ENCODE measurements around the gene JARID2.

JARID2 gene

DNA sequence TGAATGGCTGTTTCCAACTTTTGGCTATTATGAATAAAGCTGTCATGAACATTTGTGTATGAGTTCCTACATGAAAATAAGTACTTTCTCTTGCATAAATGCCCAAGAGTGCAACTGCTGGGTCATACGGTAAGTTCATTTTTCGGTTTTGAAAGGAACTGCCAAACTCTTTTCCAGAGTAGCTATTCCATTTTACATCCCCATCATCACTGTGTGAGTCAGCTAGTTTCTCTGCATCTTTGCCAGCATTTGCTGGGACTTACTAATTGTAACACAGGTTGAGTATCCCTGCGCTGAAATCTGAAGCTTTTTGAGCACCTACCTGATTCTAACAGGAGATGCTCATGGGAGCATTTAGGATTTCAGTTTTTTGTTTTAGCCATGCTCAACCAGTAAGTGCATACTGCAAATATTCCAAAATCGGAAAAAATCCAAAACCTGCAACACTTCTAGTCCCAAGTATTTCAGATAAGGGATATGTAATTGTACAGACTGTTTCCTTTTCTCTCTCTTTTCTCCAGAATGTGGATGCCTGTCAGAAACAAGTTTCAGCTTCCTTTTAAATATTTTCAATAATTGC lies 298.5 kb downstream of the JARID2 start:
- TF ChIP-seq, protein P1, sequence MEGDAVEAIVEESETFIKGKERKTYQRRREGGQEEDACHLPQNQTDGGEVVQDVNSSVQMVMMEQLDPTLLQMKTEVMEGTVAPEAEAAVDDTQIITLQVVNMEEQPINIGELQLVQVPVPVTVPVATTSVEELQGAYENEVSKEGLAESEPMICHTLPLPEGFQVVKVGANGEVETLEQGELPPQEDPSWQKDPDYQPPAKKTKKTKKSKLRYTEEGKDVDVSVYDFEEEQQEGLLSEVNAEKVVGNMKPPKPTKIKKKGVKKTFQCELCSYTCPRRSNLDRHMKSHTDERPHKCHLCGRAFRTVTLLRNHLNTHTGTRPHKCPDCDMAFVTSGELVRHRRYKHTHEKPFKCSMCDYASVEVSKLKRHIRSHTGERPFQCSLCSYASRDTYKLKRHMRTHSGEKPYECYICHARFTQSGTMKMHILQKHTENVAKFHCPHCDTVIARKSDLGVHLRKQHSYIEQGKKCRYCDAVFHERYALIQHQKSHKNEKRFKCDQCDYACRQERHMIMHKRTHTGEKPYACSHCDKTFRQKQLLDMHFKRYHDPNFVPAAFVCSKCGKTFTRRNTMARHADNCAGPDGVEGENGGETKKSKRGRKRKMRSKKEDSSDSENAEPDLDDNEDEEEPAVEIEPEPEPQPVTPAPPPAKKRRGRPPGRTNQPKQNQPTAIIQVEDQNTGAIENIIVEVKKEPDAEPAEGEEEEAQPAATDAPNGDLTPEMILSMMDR (IDR thresholded peaks at IDR 0.05; ENCODE audit: low read depth, low read length): no peak
- TF ChIP-seq MYC (IDR thresholded peaks at IDR 0.05; ENCODE audit: low read depth, low read length) (no peak), POLR2A (IDR thresholded peaks at IDR 0.05; ENCODE audit: extremely low read depth, insufficient read length) (no peak)
- TF ChIP-seq, protein P2, sequence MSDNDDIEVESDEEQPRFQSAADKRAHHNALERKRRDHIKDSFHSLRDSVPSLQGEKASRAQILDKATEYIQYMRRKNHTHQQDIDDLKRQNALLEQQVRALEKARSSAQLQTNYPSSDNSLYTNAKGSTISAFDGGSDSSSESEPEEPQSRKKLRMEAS (IDR thresholded peaks at IDR 0.05; ENCODE audit: low read depth, low read length): no peak
- no peak overlapping the region for H3K4me3 ChIP-seq (ENCODE audit: low read depth, low read length)
- no peak for DNase-seq (ENCODE audit: low read depth)

DNA sequence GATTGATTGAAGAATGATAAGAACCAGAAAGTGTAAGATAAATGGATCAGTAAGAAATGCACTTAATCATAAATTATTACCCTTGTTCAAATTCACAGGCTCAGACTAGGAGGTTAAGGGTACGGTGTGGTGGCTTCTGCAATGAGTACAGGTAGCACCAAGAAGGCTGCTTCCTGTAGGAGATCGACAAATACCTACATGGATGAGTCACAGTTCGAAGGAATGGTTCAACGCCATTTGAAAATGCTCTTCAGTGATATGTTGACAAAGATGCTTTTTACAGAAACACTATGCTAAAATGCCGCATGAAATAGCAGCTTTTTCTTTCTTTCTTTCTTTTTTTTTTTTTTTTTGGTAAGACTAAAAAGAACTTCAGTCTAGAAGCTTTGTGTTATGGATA lies 300.7 kb downstream of the JARID2 start:
- no peak overlapping the region for H3K4me3 ChIP-seq (ENCODE audit: low read depth, low read length)
- TF ChIP-seq, protein P2 (IDR thresholded peaks at IDR 0.05; ENCODE audit: low read depth, low read length): no peak
- TF ChIP-seq MYC (IDR thresholded peaks at IDR 0.05; ENCODE audit: low read depth, low read length) (no peak), POLR2A (IDR thresholded peaks at IDR 0.05; ENCODE audit: extremely low read depth, insufficient read length) (no peak)
- TF ChIP-seq, protein P1 (IDR thresholded peaks at IDR 0.05; ENCODE audit: low read depth, low read length): no peak
- DNase-seq (ENCODE audit: low read depth): no peak

DNA sequence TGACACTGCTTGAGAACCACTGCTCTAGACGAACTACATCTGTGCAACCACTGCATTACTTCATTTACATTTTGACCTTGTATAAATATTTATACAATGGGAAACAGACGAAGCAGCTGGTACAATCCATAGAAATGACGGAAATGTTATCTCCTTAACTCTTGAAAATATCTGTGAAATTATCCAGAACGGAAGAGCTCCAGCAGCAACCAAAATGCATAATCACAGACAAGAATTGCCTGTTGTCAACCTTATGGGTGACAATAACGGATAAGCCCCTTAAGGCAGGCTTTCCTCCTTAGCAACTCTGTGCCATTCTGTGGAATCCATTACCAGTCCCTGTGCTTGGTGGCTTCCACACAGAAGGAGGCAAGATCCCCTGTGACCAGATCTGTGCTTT lies 301.5 kb downstream of the JARID2 start:
- DNase-seq (ENCODE audit: low read depth): no peak
- TF ChIP-seq POLR2A (IDR thresholded peaks at IDR 0.05; ENCODE audit: extremely low read depth, insufficient read length) (no peak), MYC (IDR thresholded peaks at IDR 0.05; ENCODE audit: low read depth, low read length) (no peak)
- TF ChIP-seq, protein P1 (IDR thresholded peaks at IDR 0.05; ENCODE audit: low read depth, low read length): no peak
- TF ChIP-seq, protein P2 (IDR thresholded peaks at IDR 0.05; ENCODE audit: low read depth, low read length): no peak
- H3K4me3 ChIP-seq (ENCODE audit: low read depth, low read length): no peak overlapping the region

DNA sequence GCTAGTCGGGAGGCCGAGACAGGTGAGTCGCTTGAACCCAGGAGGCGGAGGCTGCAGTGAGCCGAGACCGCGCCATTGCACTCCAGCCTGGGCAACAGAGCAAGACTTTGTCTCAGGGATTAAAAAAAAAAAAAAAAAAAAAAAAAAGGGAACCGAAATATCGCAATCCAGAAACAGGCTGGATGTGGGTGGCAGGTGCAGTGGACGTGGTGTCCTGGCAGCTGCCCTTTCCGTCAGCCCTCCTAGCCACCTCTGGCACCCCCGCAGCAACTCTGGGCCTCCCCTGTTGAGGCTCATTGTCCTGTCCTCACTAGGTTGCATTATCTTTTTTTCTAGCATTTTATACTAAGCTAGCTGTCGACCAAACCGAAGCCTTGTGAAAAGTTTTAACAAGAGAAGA lies 303.5 kb downstream of the JARID2 start:
- H3K4me3 ChIP-seq (ENCODE audit: low read depth, low read length): no peak overlapping the region
- TF ChIP-seq MYC (IDR thresholded peaks at IDR 0.05; ENCODE audit: low read depth, low read length): no peak
- TF ChIP-seq POLR2A (IDR thresholded peaks at IDR 0.05; ENCODE audit: extremely low read depth, insufficient read length): no peak
- TF ChIP-seq, protein P1 (IDR thresholded peaks at IDR 0.05; ENCODE audit: low read depth, low read length): no peak
- TF ChIP-seq, protein P2 (IDR thresholded peaks at IDR 0.05; ENCODE audit: low read depth, low read length): no peak
- DNase-seq (ENCODE audit: low read depth): no peak

DNA sequence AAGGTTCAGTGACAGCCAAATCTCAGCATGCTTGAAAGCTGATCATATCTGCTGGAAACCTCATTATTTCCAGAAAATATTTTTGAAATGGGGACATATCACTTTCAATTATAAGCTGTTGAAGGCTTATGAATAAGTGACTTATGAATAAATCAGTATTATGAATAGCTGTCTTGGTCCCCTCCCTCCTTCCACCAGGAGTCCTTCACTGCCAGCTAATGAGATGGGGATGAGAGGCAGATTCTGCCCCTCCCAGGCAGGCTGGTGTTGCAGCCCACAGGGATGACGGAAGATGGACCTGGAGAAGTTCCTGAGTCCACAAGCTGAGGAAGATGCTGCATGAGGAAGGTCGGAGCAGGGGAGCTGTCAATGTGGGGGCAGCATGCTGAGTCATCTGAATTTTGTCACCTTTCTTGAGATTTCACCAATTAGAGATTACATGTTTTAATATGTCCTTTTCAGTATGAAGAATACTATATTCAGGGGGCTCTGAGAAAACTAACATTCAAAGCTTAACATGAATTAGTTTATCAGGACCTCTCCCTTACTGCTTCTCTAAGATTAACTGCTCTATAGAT lies 304.8 kb downstream of the JARID2 start:
- TF ChIP-seq POLR2A (IDR thresholded peaks at IDR 0.05; ENCODE audit: extremely low read depth, insufficient read length): no peak
- TF ChIP-seq, protein P2 (IDR thresholded peaks at IDR 0.05; ENCODE audit: low read depth, low read length): no peak
- no peak for TF ChIP-seq MYC (IDR thresholded peaks at IDR 0.05; ENCODE audit: low read depth, low read length)
- TF ChIP-seq, protein P1 (IDR thresholded peaks at IDR 0.05; ENCODE audit: low read depth, low read length): no peak
- DNase-seq (ENCODE audit: low read depth): no peak
- H3K4me3 ChIP-seq (ENCODE audit: low read depth, low read length): no peak overlapping the region

Data from NB4 (cell line).